Measurements from ENCODE around the gene RNF111.

Gene RNF111

GRCh38 chr15:59001946-59002345 lies 14.5 kb downstream of the RNF111 start:
- peaks cover 2% of the 10 kb centered on the region for H3K36me3 ChIP-seq (ENCODE audit: control insufficient read depth, insufficient read depth, low read length)
- no peaks in the 10 kb centered on the region for H3K27me3 ChIP-seq (replicated peaks; ENCODE audit: control insufficient read depth, insufficient read depth, low read length)
- no peak for TF ChIP-seq CTCF (IDR thresholded peaks at IDR 0.05; ENCODE audit: insufficient read depth, low read length, poor library complexity, severe bottlenecking)
- H3K4me3 ChIP-seq (replicated peaks; ENCODE audit: low read depth, low read length): no peak overlapping the region
- no peak for DNase-seq (ENCODE audit: extremely low read depth, insufficient read length)

- DNase-seq (ENCODE audit: extremely low read depth, insufficient read length): peak; percentile 29
These were observed 15.0 kb downstream of the RNF111 start for GRCh38 chr15:59002418-59002859.

GRCh38 chr15:59005579-59005978 lies 18.1 kb downstream of the RNF111 start:
- Histone ChIP-seq H3K4me3 (replicated peaks; ENCODE audit: low read depth, low read length) (no peak overlapping the region), H3K36me3 (ENCODE audit: control insufficient read depth, insufficient read depth, low read length) (peaks cover 5% of the 10 kb centered on the region), H3K27me3 (replicated peaks; ENCODE audit: control insufficient read depth, insufficient read depth, low read length) (no peaks in the 10 kb centered on the region)
- TF ChIP-seq CTCF (IDR thresholded peaks at IDR 0.05; ENCODE audit: insufficient read depth, low read length, poor library complexity, severe bottlenecking): no peak
- DNase-seq (ENCODE audit: extremely low read depth, insufficient read length): no peak

More at GRCh38 chr15:59002418-59002859, 15.0 kb downstream of the RNF111 start:
- TF ChIP-seq CTCF (IDR thresholded peaks at IDR 0.05; ENCODE audit: insufficient read depth, low read length, poor library complexity, severe bottlenecking): no peak
- Histone ChIP-seq H3K4me3 (replicated peaks; ENCODE audit: low read depth, low read length) (no peak overlapping the region), H3K27me3 (replicated peaks; ENCODE audit: control insufficient read depth, insufficient read depth, low read length) (no peaks in the 10 kb centered on the region), H3K36me3 (ENCODE audit: control insufficient read depth, insufficient read depth, low read length) (peaks cover 2% of the 10 kb centered on the region)

GRCh38 chr15:59008086-59008485 lies 20.6 kb downstream of the RNF111 start:
- H3K27me3 ChIP-seq (replicated peaks; ENCODE audit: control insufficient read depth, insufficient read depth, low read length): no peaks in the 10 kb centered on the region
- peaks cover 5% of the 10 kb centered on the region for H3K36me3 ChIP-seq (ENCODE audit: control insufficient read depth, insufficient read depth, low read length)
- H3K4me3 ChIP-seq (replicated peaks; ENCODE audit: low read depth, low read length): no peak overlapping the region
- DNase-seq (ENCODE audit: extremely low read depth, insufficient read length): no peak
- no peak for TF ChIP-seq CTCF (IDR thresholded peaks at IDR 0.05; ENCODE audit: insufficient read depth, low read length, poor library complexity, severe bottlenecking)

- TF ChIP-seq CTCF (IDR thresholded peaks at IDR 0.05; ENCODE audit: insufficient read depth, low read length, poor library complexity, severe bottlenecking): no peak
- DNase-seq (ENCODE audit: extremely low read depth, insufficient read length): no peak
- Histone ChIP-seq H3K36me3 (ENCODE audit: control insufficient read depth, insufficient read depth, low read length) (peaks cover 5% of the 10 kb centered on the region), H3K27me3 (replicated peaks; ENCODE audit: control insufficient read depth, insufficient read depth, low read length) (no peaks in the 10 kb centered on the region), H3K4me3 (replicated peaks; ENCODE audit: low read depth, low read length) (no peak overlapping the region)
These were observed 23.9 kb downstream of the RNF111 start for GRCh38 chr15:59011262-59011952.
